ENCODE measurements around the gene RASGRP4.

- no peak for TF ChIP-seq TFCP2L1 (CRISPR knock-in tag; IDR thresholded peaks at IDR 0.05)
- no peak for TF ChIP-seq MYC (IDR thresholded peaks at IDR 0.05; ENCODE audit: borderline replicate concordance, low read length)
- no peak for TF ChIP-seq CTCF (IDR thresholded peaks at IDR 0.05)
Measured at GRCh38 chr19:38464421-38465082, 38.5 kb upstream of the RASGRP4 start.

Data from A549 (cell line).